GM19035 (cell line): ENCODE results near the gene TERT.
"Not testable (repeated sequence)": the region's sequence is repeated elsewhere in the genome, so short reads cannot be mapped to it uniquely, and the experiment has no call there.

Experiments
- ATAC-seq: cut with Tn5 transposase; IDR thresholded peaks from one replicate; pipeline ENCODE4 v1.9.1; 2021; ENCODE audit not compliant: unreplicated experiment

Gene TERT

DNA sequence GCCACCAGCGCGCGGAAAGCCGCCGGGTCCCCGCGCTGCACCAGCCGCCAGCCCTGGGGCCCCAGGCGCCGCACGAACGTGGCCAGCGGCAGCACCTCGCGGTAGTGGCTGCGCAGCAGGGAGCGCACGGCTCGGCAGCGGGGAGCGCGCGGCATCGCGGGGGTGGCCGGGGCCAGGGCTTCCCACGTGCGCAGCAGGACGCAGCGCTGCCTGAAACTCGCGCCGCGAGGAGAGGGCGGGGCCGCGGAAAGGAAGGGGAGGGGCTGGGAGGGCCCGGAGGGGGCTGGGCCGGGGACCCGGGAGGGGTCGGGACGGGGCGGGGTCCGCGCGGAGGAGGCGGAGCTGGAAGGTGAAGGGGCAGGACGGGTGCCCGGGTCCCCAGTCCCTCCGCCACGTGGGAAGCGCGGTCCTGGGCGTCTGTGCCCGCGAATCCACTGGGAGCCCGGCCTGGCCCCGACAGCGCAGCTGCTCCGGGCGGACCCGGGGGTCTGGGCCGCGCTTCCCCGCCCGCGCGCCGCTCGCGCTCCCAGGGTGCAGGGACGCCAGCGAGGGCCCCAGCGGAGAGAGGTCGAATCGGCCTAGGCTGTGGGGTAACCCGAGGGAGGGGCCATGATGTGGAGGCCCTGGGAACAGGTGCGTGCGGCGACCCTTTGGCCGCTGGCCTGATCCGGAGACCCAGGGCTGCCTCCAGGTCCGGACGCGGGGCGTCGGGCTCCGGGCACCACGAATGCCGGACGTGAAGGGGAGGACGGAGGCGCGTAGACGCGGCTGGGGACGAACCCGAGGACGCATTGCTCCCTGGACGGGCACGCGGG, at the start of gene TERT:
TERT (minus strand) TSS at position 234 of the 815 bp plus-strand sequence; CDS start at position 155, 79 bp downstream.
- ATAC-seq = no peak

DNA sequence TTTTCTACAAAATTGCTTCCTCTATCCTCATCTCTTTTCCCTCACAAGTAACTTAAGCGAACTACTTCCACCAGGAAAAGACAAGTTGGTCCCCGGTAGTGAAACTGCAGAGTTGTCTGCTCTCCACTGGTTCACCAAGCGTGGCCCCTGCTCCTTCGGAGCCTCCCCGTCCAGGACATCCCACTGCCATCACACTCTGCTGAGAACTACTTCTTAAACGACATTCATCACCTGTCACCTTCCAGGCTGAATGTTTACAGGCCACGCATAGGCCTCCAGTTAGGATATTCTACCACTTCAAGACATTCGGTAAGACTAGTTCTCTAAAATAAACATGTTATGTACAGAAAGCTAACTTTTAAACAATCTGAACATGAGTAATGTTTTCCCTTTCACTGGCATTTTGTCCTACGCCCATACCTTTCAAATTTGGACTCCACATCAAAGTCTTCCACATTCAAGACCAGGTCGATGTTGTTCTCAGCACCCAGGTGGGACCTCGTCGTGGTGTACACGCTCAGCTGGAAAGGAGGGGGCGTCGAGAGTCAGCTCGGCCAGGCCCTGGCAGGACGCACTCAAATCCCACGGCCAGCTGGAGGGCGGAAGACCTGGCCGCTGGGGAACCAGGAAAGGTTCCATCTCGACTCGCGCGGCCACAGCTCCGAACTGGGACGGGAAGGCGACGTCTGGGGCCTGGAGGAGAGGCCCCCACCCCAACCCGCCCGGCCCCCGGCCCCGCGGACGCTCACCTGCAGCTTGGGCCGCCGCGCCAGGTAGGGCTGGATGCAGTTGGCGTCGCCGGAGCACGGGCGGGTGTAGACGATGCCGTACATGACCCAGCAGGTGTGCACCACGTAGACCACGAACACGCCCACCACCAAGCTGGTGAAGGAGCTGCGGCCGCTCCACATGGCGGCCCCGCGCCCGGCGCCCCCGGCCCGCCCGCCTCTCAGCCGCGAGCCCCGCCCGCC, 49.3 kb upstream of the TERT start:
- ATAC-seq = peak; percentile 34

DNA sequence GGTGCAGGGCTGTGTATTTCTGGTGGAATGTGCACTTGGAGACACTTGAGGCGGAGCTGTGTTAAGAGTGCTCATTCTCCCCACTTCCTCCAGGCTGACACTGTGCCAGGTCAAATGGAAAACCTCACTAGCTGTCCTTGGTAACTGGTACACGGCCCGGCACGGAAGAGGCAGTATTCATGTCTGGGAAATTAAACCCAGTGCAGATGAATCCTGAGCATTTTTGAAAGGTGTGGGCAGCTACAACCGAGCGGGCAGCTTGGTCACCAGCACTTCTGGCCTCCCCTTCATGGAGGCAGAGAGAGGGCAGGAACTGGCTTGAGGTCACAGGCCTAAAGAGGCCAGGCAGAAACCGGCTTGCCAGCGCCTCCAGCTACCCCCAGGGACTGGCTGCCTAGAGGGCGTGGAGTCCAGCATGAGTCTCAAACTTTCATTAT, 48.5 kb upstream of the TERT start:
- ATAC-seq = no peak

DNA sequence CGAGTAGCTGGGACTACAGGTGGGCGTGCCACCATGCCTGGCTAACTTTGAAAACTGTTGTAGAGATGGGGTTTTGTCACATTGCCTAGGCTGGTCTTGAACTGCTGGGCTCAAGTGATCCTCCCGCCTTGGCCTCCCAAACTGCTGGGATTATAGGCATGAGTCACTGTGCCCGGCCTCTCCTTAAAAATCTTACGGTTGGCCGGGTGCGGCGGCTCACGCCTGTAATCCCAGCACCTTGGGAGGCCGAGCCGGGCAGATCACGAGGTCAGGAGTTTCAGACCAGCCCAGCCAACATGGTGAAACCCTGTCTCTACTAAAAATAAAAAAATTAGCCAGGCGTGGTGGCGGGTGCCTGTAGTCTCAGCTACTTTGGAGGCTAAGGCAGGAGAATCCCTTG, 47.8 kb upstream of the TERT start:
- ATAC-seq = not testable (repeated sequence)

DNA sequence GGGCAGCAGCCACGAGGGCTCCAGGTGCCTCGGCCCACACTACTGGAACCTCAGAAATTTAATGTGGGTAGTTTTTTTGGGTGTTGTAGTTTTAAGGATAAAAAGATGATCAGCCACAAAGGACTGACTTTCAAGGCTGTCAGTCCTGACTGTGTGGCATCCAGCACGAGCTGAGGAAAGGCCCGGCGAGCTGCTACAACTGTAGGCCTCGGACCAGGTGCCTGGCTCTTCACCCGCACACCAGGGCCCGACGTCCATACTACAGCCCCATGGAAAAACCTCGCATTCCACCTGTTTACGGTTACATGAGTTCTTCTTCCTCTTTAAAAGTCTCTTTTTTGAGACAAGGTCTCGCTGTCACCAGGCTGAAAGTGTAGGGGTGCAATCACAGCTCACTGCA, 47.4 kb upstream of the TERT start:
- no peak for ATAC-seq

DNA sequence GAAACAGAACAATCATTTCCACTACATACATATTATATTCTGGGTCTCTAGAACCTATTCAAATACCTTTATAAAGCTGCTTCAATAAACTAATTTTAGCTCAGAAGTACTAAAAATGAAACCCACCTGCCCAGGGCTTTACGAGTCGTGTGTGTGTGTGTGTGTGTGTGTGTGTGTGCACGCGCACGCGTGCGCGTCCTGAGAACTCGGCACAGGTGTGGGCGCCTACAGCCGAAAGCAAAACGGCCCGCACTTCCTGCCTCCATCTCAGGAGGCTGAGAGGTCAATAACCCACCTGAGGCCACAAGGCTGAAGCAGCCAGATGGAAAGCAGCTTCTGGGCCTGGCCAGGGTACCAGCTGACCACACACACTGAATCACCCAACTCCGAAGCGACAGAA, 47.0 kb upstream of the TERT start:
- no peak for ATAC-seq

GRCh38 chr5:1339818-1340210, 44.9 kb upstream of the TERT start:
- not testable (repeated sequence) for ATAC-seq

DNA sequence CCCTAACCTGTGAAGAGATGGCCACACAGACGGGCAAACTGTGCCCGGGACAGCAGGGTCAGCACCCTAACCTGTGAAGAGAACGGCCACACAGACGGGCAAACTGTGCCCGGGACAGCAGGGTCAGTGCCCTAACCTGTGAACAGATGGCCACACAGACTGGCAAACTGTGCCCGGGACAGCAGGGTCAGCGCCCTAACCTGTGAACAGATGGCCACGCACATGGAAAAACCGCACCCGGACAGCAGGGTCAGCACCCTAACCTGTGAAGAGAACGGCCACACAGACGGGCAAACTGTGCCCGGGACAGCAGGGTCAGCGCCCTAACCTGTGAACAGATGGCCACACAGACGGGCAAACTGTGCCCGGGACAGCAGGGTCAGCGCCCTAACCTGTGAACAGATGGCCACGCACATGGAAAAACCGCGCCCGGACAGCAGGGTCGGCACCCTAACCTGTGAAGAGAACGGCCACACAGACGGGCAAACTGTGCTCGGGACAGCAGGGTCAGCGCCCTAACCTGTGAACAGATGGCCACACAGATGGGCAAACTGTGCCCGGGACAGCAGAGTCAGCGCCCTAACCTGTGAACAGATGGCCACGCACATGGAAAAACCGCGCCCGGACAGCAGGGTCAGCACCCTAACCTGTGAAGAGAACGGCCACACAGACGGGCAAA, 44.4 kb upstream of the TERT start:
- not testable (repeated sequence) for ATAC-seq

DNA sequence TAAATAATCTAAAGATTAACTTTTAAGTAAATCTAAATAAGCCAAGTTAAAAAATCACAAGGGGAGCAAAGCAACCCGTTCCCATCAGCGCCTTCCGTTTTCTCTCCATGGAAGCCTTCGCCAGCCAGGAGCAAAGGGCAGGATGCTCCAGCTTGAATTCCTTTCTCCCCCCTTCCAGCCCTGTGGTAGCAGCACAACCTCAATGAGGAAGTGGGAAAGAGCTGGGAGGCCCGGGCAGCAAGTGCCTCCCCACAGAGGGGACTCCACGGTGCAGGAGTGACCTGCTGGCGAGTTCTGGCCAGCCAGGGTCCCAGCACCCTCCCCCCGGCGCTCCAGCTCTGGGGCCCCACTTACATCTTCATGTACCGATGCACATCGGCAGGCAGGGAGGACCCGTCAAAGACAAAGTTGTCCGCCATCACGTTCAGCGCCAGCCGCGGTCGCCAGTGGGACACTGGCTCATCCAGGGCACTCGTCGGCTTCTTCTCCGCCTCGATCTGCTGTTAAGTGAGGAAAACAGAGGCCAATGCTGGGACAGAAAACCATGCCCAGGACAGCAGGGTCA, 43.7 kb upstream of the TERT start:
- no peak for ATAC-seq

GRCh38 chr5:1338196-1338490, 43.3 kb upstream of the TERT start:
- ATAC-seq = no peak

DNA sequence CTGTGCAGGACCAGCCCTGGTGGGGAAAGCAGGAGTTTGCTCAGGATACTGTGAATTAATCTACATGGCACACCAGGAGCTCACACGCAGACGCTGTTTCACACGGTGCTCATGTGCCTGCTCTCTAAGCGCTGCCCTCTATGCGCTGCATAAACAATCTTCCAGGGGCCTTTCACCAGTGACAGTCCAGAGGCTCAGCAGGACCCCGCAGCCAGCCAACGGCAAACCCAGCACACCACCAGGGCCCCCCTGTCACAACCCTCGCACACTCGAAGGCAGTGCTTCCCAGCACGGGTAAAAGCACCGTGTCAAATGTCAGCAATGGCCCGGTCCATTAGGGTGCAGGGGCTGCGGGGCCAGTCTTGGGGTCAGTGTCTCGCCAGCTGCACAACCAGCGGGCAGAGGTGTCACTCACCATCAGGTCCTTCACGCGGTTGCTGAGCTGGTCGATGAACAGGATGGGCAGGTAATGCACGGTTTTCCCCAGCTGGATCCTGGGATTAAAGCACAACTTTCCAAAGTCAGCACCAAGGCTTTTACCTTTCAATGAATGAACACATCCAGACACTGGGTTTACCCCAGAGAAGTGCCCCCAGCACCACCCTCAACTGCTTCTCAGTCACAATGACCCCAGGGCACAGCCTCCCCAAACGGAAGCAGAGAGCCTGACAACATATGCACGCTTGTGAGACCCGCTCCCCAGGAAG, 42.8 kb upstream of the TERT start:
- ATAC-seq = no peak

DNA sequence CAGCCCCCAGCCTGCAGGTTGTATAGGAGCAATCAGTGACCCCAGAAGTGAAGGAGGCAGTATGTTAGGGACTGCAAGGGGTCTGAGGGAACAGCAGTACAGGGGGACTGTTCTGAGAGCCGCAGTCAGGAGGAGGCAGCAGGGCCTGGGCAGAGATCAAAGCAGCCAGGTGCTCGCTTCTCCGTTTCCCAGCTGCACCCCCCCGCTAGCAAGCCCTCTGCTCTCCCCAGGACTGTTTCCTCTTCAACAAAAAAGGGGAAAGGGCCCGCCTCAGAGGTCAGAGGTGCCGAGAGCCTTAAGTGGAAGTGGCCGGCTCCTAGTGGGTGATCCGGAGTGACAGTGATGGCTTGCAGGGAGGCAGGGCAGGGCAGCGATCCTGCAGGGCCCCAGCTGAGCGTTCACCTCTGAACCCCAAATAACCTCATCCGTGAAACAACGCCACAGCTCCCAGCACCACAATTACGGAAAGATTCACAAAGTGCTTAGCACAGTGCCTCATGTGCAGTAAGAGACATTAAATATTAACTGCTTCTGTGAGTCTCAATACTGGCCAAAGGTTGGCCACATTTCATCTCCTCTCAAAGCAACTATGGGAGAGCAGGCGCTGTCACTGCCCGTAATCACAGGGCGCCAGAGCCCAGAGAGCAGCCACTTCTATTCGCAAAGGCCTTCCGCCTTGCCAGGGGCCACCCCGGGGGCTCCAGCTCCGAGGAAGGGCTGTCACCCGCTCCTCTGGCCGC, 42.1 kb upstream of the TERT start:
- ATAC-seq = no peak

DNA sequence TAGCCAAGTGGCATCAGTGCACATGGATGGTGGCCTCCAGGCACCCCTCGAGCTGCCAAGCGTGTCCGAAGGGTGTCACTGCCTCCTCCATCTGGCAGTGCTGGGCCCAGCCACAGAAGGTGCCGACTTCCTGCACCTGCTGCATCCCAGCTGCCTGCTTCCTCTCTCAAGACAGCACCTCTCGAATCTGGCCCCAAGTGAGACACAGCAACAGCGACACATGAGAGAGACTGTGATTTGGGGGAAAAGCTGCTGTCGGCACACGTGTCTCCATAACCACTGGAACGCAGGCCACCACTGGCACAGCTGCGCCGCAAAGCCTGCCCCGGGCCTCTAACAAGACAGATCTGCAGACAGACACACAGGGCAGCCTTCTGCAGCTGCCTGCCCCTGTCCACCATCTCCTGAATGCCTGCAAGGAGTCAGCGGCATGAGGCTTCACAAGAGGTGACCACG, 41.3 kb upstream of the TERT start:
- ATAC-seq = no peak

DNA sequence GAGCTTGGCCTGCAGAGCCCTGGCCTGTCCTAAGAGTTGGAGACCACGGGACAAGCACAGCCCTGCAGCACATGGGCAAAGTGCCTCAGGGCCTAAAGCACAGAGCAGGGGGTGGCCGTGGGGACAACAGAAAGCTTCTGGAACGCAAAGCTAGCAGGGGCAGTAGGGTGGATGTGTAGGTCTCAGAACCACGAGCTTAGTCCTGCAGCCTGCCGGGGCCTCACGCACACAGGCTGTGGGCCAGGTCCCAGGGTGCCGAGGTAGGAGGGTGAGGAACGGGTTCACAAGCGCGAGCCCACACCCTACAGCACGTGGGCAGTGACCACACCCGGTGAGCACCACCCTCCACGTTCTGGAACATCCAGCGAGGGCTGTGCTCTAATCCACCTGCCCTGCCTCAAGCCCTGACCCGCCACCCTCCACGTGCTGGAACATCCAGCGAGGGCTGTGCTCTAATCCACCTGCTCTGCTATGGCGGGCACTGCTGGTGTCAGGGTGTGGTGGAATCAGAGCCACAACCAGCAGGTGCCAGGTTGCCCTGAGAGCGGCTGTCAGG, 40.8 kb upstream of the TERT start:
- no peak for ATAC-seq

- no peak for ATAC-seq
Observed at GRCh38 chr5:1334831-1335539, 40.1 kb upstream of the TERT start.

- ATAC-seq = no peak
Observed at GRCh38 chr5:1333986-1334385, 39.1 kb upstream of the TERT start.

DNA sequence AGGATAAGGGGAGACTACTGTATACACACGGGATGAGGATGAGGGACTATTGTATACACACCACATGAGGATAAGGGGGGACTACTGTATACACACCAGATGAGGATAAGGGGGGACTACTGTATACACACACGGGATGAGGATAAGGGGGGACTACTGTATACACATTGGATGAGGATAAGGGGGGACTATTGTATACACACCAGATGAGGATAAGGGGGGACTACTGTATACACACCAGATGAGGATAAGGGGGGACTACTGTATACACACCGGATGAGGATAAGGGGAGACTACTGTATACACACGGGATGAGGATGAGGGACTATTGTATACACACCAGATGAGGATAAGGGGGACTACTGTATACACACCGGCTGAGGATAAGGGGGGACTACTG, 38.4 kb upstream of the TERT start:
- not testable (repeated sequence) for ATAC-seq

DNA sequence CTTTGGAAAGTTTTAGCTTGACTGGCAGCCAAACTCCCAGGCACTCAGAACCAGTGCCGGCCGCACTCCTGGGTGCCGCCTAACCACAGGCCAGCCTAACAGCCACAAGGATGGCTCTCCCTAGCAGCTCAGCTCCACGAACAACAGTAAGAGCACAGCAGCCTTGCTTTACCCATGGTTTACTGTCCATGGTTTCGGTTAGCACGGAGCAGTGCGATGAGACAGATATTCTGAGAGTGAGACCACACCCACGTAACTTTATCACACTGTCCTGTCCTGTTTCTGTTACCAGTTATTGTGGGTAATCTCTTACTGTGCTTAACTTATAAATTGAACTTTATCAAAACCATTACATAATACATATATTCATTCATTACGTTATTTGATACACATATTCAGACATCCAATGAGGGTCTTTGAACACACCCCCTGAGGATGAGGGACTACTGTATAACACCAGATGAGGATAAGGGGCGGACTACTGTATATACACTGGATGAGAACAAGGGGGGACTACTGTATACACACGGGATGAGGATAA, 37.7 kb upstream of the TERT start:
- ATAC-seq = no peak
